ENCODE data around the gene PEX1. TPM values are rescaled to one million over a fixed set of nuclear protein-coding genes. Genes with fewer than 3 reads are reported as not detected.

The PEX1 gene
- total and polyA plus RNA-seq, 2 donors (not counting 3 experiments of a cell fraction or from before 2014, with no cell fraction given) = 8.4 to 11.7 TPM

DNA sequence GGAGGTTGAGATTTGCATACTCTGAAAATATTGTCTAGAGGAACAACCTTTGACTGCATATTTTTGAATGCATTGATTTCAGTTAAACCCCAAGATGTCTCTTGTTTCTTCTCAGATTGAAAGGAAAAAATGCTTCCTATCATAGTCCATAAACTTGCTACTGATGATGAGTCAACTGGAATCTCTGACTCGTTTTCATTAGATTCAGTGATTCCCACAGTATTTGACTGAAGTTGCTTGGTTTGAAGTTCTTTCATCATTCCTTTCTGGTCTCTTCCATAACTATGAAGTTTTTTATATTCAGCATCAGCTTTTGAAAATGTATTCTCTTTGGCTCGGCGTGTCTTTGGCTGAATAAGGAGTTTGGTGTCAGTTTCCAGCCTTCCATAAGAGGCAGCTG lies 10.7 kb downstream of the PEX1 start:
- Histone ChIP-seq H3K4me3 (replicated peaks in 1 of 3; ENCODE audit: insufficient read depth in 1 of 3, low read depth in 1 of 3, low read length in 3 of 3) (no peak overlapping the region), H3K4me1 (ENCODE audit: control insufficient read depth, extremely low read depth, insufficient read depth, low read length) (no peaks in the 10 kb centered on the region), H2AFZ (ENCODE audit: low read depth, low read length) (no peak overlapping the region), H4K20me1 (replicated peaks; ENCODE audit: control insufficient read depth, extremely low read depth, insufficient read depth, low read length) (no peaks in the 10 kb centered on the region), H3K4me2 (ENCODE audit: insufficient read depth, low read length) (no peak overlapping the region), H3K36me3 (ENCODE audit: control insufficient read depth in 2 of 2, extremely low read depth in 1 of 2, insufficient read depth in 2 of 2, low read length in 2 of 2) (peaks cover 0 to 2% of the 10 kb centered on the region in 2 experiments), H3K9me3 (replicated peaks; ENCODE audit: control insufficient read depth, insufficient read depth, low read length) (no peaks in the 10 kb centered on the region), H3K9ac (replicated peaks; ENCODE audit: extremely low read depth, insufficient read depth, low read length) (no peak overlapping the region), H3K9me1 (replicated peaks; ENCODE audit: control insufficient read depth, extremely low read depth, insufficient read depth, low read length) (no peaks in the 10 kb centered on the region), H3K27ac (ENCODE audit: insufficient read depth, low read depth, low read length) (no peak overlapping the region), H3K27me3 (ENCODE audit: control insufficient read depth in 2 of 2, insufficient read depth in 2 of 2, low read length in 2 of 2) (no peaks in the 10 kb centered on the region), H3K79me2 (ENCODE audit: control insufficient read depth, insufficient read depth, low read length) (no peaks in the 10 kb centered on the region)
- POLR2A ChIA-PET = interaction anchor here (0.9 kb wide), 1 partner anchor 11 kb away, joined by 3 read pairs; the partner anchor contains the start of genes PEX1 and RBM48
- DNase-seq (ENCODE audit: low read depth, low spot score) (no peak), FAIRE-seq (no peak)
- TF ChIP-seq, protein P1, sequence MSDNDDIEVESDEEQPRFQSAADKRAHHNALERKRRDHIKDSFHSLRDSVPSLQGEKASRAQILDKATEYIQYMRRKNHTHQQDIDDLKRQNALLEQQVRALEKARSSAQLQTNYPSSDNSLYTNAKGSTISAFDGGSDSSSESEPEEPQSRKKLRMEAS (IDR thresholded peaks at IDR 0.05; ENCODE audit: insufficient read depth, insufficient read length) = no peak
- no peak for TF ChIP-seq POLR2A (IDR thresholded peaks at IDR 0.05; ENCODE audit: low read depth, low read length)
- TF ChIP-seq POLR2AphosphoS5 (IDR thresholded peaks at IDR 0.05; ENCODE audit: insufficient read depth, low read depth, low read length) = no peak
- TF ChIP-seq FOS (IDR thresholded peaks at IDR 0.05; ENCODE audit: borderline replicate concordance, insufficient read depth, low read length) = no peak
- no peak for TF ChIP-seq MYC (IDR thresholded peaks at IDR 0.05; ENCODE audit: low read depth, low read length)
- TF ChIP-seq JUN (IDR thresholded peaks at IDR 0.05; ENCODE audit: borderline replicate concordance, insufficient read depth, insufficient read length, low read depth) = no peak
- TF ChIP-seq EZH2 (IDR thresholded peaks at IDR 0.05; ENCODE audit: borderline replicate concordance, low read depth, low read length, severe bottlenecking) = no peak
- intact Hi-C loops (cut with micrococcal nuclease) (no loop called here), dilution Hi-C loops (cut with MboI; ENCODE audit: extremely low pct_ligation_motif_present, low sequenced_read_pairs) (no loop called here)
- no TSS peak for BruUV-seq (replicated peaks)
- CTCF ChIA-PET = interaction anchor here (1.0 to 1.7 kb wide), 3 partner anchors 11 to 93 kb away, joined by 3 to 7 read pairs (median 3); partner anchors contain the start of genes PEX1 and RBM48
